OCI-LY1 (cell line): Measurements from ENCODE around the gene ADCY9.

ENCODE experiments used
- EZH2 ChIP-seq: fragments of 200-600 bp; sonication (generic), shearing (Covaris generic); IDR thresholded peaks from 2 replicates; pipeline ENCODE4 v1.8.0; 2017; ENCODE audit warnings: borderline replicate concordance, mixed run types, mild to moderate bottlenecking, antibody characterized with exemption, low read length, moderate library complexity, mixed read lengths
- TF ChIP-seq, protein P1 (sequence below): fragments of 200-600 bp; sonication (generic), shearing (Covaris generic); IDR thresholded peaks from 2 replicates; pipeline ENCODE4 v1.5.1; 2017; ENCODE audit warnings: mild to moderate bottlenecking, antibody characterized with exemption, low read length, moderate library complexity, mixed read lengths

DNA sequence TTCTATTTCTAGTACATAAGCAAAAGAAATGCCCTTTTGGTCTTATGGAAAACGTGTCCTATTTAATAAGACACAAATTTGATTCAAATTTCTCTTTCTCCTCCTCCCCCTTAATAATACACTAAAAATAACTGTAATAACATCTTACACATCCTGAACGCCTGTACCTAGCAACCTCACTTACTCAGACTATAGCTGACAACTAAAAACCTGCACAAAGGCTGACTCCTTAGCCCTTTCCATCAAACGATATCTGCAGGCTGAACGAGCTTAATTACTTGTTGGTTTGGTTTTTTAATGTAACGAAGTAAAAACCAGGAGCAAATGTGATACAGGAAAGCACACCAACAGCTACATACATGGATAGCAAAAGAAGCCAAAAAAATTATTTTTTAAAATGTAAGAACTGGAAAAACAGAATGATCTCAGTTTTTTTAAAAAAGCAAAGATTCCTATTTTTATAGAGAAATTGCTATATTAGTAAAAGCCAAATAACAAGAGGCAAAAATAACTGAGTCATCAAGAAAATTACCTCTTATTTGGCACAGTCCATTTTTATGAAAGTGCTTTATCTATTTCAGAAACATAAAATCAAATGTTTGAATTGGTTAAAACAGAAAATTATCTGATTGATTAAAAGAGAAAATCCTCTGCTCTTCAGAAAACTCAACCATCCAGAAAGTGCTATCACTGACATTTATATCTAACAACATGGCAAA lies 23.5 kb downstream of the ADCY9 start:
- TF ChIP-seq, protein P1, sequence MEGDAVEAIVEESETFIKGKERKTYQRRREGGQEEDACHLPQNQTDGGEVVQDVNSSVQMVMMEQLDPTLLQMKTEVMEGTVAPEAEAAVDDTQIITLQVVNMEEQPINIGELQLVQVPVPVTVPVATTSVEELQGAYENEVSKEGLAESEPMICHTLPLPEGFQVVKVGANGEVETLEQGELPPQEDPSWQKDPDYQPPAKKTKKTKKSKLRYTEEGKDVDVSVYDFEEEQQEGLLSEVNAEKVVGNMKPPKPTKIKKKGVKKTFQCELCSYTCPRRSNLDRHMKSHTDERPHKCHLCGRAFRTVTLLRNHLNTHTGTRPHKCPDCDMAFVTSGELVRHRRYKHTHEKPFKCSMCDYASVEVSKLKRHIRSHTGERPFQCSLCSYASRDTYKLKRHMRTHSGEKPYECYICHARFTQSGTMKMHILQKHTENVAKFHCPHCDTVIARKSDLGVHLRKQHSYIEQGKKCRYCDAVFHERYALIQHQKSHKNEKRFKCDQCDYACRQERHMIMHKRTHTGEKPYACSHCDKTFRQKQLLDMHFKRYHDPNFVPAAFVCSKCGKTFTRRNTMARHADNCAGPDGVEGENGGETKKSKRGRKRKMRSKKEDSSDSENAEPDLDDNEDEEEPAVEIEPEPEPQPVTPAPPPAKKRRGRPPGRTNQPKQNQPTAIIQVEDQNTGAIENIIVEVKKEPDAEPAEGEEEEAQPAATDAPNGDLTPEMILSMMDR = no peak
- TF ChIP-seq EZH2 = no peak
